Posterior cingulate gyrus (tissue), 11 donors: Measurements from ENCODE around the gene SNTN.
"Not testable (repeated sequence)": the region's sequence is repeated elsewhere in the genome, so short reads cannot be mapped to it uniquely, and the experiment has no call there.

Experiments used
- DNase-seq, 10 donors: peaks; one replicate each; pipeline versions ENCODE4 v3.0.0 to v3.0.0-alpha.2; 2020 to 2021; ENCODE audit warnings: mixed read lengths in 3 of 10
- intact Hi-C: fragments of 100-400 bp; cut with DNase I; formaldehyde crosslinking; loops from one replicate; pipeline ENCODE4 v1.15.1; 2023

SNTN gene

DNA sequence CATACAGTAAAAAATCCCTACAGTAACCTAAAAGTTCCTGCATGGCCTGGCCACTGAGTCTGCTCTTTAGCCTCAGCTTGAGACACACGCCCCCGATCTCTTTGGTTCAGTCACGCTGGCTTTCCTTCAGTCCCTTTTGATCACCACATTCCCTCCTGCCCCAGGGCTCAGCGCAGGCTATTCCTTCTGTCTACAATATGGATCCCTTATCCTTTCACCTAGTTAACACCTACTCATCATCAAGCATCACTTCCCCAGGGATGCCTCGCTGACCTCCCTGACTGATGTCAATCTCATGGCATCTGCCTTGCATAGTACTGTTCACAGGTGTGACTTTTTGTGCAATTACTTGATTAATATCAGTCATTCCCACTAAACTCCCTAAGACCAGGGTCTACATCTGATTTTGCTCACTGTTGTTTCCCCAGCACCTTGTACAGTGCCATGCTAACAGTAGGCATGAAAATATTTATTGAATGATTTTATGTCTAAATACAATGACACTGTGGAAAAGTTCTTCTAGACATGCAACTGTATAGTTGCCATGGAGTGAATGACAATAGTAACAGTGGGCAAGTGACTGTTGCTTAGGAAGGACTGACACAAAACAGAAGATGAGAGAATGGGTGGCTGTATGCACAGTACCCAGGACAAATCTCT lies at the start of gene SNTN:
TSS of gene SNTN (plus strand) at position 610 of the 660 bp plus-strand sequence. CDS start at position 623, 13 bp downstream.
- intact Hi-C loops = no loop called here
- DNase-seq = no peak

DNA sequence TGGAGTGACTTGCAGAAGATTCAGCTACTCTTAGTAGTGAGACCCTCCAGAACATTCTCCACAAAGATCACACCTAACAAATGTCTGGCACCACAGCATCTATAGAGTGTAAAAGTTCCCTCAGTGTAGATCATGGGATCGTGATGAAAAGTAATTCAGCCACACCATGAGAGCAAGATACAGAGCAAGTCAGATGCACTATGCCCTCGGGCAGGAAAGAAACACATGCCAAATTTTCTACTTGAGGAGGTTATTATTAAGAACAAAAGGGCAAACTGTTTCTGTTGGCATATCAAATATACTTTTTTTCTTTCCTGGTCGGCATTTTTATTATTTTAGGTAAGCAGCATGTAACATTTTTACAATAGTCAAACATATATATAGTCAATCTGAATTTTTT lies 44.8 kb upstream of the SNTN start:
- DNase-seq = no peak
- intact Hi-C loops = no loop called here

DNA sequence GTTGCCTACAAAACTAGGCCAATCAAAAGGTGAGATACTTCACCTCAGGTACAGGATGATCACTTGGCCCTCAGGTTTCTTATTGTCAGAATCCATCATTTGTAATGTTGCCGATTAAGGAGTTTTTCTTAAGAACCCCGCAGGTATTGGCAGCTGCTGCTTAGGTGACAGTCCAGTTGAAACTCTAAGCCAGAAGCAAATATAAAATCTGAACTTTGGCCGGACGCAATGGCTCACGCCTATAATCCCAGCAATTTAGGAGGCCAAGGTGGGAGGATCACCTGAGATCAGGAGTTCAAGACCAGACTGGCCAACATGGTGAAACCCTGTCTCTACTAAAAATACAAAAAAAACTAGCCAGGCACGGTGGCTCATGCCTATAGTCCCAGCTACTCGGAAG lies 43.1 kb upstream of the SNTN start:
- intact Hi-C loops = no loop called here
- no peak for DNase-seq

DNA sequence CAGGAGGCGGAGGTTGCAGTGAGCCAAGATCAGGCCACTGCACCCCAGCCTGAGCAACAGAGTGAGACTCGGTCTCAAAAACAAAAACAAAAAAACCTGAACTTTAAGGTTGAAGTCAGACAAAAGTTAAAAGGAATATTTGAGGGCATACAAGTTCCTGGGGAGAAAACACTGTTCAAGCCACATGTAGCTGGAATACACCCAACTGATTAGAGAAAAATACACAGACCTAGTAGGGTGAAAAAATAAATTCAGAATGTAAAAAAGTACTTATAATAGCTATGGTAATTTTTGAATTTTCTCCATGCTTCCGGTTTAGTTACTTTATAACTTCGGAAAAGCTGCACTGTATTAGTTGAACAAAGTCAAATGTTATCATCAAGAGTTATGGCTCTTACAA lies 42.6 kb upstream of the SNTN start:
- intact Hi-C loops = no loop called here
- no peak for DNase-seq

DNA sequence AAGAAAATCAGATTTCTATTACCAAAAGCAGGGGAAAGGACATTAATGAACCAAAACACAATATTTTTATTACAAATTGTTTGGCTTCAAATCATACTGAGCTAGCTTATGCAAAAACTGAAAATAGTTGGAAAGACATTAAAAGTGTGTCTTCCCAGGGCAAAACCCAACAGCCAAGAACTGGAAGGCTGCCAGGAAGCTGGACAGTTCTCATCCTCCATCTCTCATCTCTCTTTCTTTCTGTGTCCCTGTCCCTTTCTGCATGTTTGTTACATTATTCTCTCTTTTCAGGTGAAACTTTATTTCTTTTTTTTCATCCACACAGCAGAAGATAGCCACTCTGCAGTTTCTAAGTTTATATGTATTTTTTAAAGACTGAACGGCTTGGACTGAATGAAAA lies 41.1 kb upstream of the SNTN start:
- no peak for DNase-seq
- intact Hi-C loops = no loop called here

DNA sequence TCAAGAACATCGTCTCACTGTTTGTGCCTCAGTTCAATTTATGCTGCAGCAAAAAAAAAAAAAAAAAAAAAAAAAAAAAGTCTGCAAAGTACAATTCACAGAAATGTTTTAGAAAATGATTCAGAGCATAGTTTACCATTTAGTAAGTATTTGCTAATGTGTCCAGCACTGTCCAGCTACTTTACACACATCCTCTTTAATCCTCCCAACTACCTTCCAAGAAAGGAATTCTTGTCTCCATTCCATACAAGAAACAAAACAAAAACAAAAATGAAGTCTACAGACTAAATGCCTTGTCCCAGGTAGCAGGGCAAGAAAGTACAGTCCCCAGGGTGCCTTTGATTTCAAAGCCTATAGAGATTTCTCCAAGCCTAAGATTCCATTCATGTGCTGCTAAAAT lies 38.9 kb upstream of the SNTN start:
- DNase-seq = no peak
- intact Hi-C loops = no loop called here

DNA sequence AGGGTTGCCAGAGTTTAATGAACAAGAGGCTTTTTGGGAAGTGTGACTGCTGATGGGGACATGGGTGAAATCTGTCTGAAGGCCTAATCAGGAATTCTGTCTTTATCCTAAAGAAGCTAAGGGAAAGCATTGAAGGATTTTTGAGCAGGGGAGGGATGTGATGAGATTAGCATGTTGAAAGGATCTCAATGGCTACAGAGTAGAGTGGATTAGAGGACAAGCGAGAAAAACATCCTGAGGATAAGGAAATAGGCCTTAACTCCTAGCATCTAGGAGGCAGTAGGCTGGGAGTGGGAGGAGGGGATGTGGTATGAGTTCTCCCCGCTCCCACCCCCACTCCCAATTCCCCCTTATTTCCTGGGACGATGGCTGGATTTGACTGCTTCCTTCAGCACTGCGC lies 35.1 kb upstream of the SNTN start:
- no peak for DNase-seq
- intact Hi-C loops = no loop called here

DNA sequence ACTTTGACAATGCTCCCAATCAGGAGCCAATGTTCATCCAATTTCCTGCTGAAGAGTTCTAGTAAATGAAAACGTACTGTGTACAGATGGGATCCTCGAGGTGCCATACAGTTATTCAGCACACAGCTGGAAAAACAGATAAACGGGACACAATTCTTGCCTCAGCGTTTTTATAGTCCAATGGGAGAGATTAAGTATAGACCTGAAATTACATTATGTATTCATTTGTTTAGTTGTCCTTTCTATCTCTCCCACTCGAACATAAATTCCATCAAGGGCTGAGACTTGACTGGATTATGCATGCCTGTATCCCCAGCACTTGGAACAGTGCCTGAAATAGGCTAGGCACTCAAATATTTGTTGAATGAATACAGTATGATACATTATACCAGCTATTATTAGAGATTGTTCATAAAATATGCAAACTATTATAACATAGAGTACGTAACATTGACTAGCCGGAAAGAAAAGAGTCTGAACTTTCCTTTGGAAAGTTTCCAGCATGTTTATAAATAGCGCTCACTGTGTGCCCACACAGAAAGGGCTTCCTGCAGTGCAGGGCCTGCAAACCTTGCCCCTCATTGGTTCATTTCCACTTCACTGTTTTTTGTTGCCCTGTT lies 27.4 kb upstream of the SNTN start:
- peak in 1 of 10 donors; percentile 33 for DNase-seq

DNA sequence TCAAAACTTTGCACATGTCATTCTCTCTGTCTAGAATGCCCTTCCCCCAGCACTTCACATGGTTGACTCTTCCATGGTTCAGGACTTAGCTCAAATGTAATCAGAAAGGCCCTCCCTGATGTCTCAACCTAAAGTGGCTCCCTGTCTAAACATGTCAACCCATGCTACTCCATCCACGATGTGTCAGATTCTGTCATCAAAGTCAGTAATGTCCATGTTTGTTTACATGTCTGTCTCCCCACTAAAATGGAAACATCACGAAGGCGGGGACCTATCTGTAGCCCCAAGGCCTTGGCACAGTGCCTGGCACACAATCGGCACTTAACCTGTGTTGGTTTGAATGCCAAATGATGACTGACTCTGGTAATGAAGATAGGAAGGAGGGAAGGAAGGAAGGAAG lies 20.8 kb upstream of the SNTN start:
- no peak for DNase-seq
- intact Hi-C loops = no loop called here

More for the DNA sequence above, 27.4 kb upstream of the SNTN start:
- intact Hi-C loops = no loop called here

DNA sequence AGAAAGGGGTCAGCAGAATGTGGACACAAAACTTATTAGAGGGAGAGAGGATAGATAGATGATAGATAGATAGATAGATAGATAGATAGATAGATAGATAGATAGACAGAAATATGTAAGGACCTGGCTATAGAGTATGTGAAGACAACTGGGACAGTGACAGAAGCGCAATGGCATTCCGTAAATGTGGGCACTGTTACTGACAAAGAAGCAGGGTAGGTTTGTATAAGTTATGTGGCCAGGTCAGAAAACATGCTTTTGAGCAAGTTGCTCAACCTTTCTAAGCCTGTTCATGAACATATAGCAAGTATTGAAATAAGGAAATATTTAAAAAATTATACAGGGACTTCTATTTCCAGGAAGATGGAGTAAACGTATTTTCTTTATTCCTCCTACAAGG lies 17.3 kb upstream of the SNTN start:
- intact Hi-C loops = no loop called here
- DNase-seq = no peak

DNA sequence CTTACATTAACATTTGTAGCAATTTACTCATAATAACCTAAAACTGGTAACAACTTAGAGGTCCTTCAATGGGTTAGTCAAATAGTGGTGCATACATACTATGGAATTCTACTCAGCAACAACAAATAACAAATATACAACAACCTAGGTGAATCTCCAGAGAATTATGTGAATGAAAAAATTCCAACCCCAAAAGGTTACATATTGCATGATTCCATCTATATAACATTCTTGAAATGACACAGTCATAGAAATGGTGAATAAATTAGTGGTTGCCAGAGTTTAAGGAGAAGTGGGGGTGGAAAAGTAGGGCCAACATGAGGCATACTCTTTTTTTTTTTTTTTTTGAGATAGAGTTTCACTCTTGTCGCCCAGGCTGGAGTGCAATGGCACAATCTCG lies 12.7 kb upstream of the SNTN start:
- DNase-seq = no peak
- intact Hi-C loops = no loop called here

DNA sequence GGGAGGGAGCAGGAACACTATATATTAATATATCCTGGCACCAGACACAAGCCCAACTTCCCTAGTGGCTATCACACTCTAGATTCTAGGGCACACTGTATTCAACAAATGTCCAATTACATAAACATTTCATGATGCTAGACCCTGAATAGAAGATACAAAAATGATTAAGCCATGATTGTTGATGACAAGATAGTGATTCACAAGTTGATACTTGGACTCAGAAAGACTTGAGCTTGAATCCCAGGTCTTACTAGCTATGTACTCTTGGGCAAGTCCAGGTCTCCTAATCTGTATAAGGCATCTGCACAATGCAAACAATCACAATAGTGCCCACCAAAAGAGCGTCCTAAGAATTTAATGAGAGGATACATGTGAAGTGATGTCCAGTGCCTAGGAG lies 10.0 kb upstream of the SNTN start:
- no peak for DNase-seq
- intact Hi-C loops = no loop called here

DNA sequence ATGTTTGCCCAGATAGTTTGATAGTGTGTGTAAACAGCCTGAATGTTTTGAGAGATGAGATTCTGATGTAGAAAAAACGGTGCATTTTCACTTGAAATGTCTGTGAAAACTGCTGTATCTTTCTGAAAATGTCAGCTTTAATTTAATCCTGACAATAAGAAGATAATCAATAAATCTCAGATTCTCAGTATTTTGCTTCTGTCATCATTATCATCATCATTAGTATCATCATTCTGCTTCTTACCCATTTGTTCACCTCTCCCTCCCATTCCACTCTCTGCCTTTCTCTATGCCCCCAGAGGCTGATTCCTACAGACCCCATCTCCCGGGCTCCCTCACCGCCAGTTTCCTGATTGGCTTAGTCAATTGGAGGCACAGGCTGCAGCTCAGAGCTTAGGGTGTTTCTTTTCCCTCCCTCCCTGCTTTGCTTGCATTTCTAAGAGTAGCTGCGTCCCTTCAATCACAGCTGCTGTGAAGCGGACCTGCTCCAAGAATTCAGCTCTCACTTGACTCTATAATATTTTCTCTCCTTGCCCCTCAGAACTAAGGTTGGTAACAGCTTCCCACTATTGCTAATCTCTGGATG lies 8.2 kb upstream of the SNTN start:
- DNase-seq = peak in 1 of 10 donors; percentile 75
- intact Hi-C loops = no loop called here

DNA sequence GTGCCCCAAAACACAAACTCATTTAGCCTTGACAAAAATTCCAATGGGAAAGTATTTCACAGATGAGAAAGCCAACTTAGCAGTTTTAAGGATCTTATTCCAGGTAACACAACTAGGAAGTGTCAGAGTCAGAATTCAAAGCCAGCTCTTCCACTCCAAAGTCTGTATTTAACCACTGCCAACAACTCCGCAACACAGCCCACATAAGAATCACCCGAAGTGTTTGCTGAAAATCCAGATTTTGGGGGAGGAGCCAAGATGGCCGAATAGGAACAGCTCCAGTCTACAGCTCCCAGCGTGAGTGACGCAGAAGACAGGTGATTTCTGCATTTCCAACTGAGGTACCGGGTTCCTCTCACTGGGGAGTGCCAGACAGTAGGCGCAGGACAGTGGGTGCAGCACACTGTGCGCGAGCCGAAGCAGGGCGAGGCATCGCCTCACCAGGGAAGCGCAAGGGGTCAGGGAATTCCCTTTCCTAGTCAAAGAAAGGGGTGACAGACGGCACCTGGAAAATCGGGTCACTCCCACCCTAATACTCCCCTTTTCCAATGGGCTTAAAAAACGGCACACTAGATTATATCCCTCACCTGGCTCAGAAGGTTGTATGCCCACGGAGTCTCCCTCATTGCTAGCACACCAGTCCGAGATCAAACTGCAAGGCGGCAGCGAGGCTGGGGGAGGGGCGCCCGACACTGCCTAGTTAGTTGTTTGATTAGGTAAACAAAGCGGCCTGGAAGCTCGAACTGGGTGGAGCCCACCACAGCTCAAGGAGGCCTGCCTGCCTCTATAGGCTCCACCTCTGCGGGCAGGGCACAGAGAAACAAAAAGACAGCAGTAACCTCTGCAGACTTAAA lies 7.3 kb upstream of the SNTN start:
- intact Hi-C loops, DNase-seq: not testable (repeated sequence)

DNA sequence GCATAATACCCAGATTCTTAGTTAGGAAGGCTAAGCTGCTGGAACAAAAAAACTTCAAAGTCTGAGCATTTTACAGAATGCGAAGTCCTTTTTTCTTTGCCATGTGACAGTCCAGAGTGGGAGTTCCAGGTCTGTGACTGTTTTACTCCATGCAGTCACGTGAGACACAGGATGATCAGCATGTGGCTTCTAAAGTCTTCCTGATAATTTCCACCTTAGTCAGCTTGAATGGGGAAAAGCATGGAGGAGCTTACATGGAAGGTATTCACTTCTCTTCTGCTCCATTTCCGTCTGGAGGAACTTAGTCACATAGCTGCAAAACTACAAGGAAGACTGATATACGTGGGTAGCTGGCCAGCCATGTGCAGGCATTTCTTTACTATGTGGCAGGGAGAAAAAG lies 1.7 kb downstream of the SNTN start:
- intact Hi-C loops = no loop called here

DNA sequence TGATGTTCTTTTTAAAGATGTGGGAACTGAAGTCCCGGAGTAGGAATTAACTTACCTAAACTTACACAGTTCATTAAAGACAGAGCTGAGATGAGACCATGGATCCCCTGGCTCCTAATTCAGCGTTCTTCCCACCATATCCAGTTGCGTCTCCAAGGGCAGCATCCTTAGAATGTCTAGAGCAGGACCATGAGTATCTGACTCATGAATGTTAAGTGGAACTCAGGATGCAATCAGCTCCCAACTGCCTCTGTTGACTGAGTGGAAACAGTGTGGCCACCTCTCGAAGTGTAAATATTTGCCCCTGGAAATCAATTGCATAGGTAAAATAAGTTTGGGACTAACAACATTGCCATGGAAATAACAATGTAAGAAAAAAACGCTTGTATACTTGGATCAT lies 2.5 kb downstream of the SNTN start:
- DNase-seq = no peak
- intact Hi-C loops = no loop called here

More for the DNA sequence above, 1.7 kb downstream of the SNTN start:
- no peak for DNase-seq

DNA sequence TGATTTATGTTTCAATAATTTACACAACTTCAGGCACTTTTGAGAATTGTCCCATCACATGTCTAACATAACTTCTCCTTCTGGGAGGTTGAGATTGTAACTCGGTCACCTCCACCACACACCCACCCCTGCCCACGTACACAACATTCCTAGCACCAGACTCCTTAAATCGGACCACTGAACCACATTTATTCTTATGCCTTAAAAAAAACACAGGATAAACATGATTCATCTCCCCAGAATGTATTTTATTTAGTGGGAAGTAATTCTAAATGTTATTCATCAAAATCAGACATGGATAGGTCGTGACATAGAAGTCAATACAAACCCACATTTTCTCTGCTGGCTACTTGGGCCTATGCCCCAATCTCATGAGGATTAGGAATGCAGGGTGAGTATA lies 3.0 kb downstream of the SNTN start:
- DNase-seq = no peak
- intact Hi-C loops = no loop called here

DNA sequence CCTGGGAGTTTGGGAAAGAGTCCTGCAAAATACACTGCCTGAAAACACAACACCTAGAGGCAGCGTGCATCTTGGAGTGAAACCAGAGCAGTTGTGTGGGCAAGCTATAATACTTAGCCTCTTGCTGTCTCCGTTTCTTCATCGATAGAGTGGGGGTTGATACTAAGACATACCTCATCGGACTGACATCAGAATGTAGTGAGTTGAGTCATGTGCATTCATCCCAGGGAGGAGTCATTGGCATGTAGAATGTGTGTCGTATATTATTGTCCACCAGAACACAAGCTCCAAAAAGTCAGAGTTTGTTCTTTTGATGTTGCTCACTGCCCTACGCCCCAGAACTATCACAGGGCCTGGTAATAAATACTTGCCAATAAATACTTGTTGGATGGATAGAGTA lies 4.3 kb downstream of the SNTN start:
- no peak for DNase-seq
- intact Hi-C loops = no loop called here

DNA sequence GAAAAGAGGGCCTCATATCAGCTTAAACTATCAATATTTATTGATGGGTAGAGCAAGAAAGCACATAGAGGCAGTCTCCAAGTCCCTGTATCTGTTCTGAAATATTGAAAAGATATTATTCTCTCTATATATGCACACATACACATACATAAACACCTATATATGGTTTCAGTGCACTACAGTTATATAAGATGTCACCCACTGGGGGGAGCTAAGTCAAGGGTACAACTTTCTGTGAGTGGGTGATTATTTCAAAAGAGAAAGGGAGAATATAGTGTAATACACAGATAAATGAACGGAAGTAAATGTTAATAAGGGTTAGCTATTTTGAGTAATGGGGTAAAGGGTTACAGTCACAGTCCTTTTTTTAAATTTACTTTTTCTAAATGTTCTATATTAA lies 8.8 kb downstream of the SNTN start:
- DNase-seq = no peak
- intact Hi-C loops = no loop called here

DNA sequence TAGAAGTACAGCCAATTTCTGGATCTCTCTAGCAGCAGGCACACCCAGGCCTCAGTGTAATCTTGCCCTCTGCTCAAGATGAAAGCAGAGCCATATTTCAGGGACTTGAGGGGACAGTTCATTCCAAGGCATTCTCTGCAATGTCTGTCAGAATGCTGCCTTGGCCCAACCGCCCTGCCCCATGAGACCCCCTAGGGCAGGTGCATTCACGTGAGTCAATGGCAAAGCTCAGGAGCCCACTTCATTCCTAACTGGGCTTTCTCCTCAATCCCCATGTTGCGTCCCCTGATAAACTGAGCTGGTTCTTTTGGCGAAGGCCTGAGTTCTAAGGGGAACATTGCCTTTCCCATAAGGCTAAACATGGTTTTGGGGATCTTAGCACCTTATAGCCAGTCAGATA lies 9.5 kb downstream of the SNTN start:
- DNase-seq = no peak
- intact Hi-C loops = no loop called here

DNA sequence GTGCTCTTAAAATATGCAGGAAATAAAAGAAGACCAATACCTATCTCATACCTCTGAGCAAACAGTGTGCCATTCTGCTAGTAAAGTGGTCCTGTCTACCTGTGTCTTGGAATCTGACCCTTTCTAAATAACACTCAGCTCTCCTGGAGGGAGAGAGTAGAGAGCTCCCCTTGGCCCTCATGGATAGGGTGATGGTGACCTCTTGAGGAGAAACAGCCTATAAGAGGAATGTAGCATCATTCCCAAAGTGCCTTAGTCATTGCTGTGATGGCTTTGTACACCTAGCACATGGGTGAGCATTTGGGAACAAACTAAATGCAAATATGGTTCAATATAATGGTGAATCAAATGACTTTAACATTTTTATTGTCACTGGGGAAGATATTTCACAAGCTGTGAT lies 10.0 kb downstream of the SNTN start:
- DNase-seq = no peak
- intact Hi-C loops = no loop called here
